NCI-H524 (cell line): Measurements from ENCODE around the gene IQCK.

ENCODE experiments used
- DNase-seq, 2 experiments: peaks; one replicate each; lab custom pipeline; 2025; lab: John Stamatoyannopoulos, UW

The IQCK gene

DNA sequence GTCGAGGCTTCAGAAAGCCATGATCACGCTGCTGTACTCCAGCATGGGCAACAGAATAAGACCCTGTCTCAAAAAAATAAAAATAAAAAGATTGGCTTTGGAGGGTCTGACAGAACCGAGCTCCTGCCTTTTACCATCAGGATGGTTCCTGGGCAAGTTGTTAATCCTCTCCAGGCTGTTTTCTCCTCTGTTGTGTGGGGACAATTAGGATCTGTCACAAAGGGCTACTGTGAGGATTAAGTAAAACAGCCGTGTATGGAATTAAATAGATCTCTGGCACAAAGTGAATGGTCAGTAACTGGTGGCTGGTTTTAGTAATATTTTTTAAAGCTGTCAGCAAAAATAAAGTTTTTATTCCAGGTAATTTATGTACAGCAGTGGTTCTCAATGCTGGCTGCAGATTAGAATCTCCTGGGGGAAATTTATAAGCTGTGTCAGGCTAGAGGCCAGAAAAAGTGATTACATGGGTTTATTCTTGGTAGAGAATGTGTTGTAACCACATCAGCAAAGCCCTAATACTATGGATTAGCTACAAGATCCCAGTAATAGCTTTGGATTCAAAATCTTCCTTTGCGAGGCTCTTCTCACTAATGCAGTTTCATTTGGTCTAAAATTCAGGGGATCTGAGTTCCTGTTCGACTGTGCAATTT, 119.4 kb downstream of the IQCK start:
- peak; percentile 29 to 67 for DNase-seq

- peak; percentile 3 to 18 for DNase-seq
These were observed 120.1 kb downstream of the IQCK start for GRCh38 chr16:19837984-19838707.

DNA sequence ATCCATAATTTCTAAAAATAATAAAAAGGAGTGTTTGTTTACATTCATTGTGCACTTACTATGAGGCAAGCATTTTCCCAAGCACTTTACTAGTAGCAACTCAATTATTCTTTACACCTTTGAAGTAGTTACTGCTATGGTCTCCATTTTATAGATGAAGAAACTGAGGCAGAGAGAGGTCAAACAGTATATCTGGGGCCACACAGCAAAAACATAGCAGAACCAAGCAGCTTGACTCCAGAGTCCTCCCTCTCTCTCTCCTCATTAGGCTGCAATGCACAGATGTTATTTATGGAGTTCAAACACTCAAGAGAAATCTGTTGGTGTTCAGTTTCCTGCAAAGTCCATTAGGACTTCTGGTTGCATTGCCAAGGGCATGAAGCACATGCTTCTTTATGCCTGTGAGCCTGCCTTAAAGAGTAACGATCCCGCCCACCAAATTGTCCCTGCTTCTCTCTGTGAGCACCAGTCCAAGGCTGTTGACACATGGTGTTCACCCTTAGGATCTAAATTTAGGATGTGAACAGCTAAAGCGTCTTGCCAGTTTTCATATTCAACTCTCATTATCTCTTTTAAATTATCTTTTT, 122.5 kb downstream of the IQCK start:
- peak; percentile 93 to 98 for DNase-seq

GRCh38 chr16:19841184-19841583, 123.1 kb downstream of the IQCK start:
- no peak for DNase-seq

DNA sequence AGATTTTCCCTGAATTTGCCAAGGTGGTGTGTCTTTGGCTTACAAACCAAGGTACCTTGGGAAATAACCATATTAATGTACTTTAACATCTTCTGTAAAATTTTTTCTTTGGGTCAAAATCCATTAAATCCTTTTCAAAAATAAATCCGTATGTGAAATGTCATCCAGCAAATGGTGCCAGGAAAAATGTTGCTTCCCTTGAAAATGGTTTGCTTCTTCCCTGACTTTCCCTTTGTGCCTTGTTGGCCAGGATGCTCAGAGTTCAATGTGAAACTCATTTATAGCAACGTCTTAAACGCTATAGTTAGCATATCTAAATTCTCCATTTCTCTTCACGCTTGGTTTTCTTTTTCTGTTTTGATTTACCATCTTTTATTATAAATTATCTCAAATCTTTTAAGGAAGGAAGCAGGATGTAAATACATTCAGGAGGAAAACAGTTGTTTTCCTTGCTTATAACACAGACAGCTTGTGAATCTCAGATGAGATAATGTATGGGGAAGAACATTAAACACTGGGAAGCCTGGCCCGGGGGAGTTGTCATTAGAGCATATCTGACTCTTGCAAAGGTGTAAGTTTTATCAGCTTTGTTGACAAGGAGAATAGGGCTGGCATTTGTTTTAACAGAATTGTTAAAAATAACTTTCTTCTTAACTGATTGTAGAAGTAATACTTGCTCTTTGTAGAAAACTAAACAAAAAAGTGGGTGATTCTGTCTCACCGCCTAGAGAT, 124.5 kb downstream of the IQCK start:
- no peak for DNase-seq

- no peak for DNase-seq
These were observed 125.3 kb downstream of the IQCK start for GRCh38 chr16:19843371-19843770.

DNA sequence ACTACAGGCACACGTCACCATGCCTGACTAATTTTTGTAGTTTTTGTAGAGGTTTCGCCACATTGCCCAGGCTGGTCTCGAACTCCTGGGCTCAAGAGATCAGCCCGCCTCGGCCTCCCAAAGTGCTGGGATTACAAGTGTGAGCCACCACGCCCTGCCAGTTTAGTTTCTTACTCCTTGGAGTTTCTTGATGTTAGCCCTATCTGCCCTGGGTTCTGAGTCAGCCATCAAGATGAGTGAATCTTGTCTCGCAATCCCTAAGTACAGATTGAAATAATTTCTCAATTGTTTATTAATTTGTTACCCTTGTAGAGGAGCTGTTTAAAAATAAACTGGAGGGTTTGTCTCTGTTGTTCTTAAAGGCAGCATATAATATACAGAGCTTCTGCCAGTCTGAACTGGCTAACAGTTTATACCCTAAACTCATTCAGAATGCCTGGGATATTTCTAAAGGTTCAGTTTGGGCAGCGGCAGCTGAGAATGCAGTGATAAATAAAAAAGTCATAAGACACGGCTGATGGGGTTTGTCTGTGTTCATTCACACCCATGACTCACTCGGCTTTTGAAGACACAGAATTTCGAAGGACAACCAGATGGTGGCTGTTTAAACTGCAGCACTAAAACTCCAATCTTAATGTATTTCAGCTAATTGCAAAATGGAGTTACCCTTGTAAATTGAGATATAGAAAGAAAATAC, 127.0 kb downstream of the IQCK start:
- DNase-seq = peak in 1 of 2 experiments; percentile 50

GRCh38 chr16:19846436-19846835, 128.4 kb downstream of the IQCK start:
- DNase-seq = no peak

DNA sequence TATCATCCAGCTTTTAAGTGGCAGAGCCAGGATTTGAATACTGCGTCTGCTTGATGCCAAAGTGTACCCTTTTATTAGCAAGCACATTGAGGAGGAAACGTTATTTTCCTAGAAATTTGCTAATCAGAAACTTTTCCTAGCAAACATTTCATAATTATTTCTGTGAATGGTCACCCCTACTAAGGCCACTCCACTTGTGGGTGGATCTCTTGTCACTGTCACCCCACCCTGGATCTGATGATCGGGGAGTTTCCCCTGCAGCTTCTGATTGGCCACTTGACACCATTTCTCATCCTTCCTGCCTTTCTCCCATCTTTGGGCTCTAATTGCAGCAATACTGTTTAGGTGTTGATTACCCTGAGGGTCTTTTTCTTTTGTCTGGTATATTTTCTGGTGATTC, 130.7 kb downstream of the IQCK start:
- no peak for DNase-seq

DNA sequence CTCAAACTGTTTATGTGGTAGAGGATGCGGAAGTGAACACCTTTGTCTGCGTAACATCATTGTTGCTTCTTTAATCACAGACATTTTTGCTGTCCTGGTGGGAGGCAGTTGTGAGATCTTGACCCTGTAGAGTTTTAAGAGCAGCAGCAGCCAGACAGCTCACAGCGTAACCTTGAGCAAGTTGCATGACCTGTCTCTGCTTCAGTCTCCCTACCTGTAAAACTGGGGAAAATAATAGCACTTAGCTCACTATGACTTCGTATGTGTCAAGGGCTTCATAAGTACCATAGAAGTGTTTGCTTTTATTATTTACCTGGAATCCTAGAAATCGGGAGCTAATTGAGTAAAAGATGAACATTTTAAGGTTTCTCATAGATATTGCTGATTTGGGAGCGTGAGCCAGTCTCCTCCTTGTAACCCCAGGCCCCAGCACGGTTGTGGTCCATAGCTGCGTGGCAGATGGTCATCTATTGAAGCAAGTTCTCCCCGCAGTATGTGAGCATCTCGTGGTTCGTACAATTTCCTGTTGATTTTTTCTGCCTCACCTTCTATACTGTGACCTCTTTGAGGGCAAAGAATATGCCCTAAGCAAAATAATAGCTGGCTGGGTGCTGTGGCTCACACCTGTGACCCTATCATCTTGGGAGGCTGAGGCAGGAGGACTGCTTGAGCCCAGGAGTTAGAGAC, 132.2 kb downstream of the IQCK start:
- DNase-seq = no peak

- DNase-seq = no peak
These were observed 133.4 kb downstream of the IQCK start for GRCh38 chr16:19851476-19851875.

DNA sequence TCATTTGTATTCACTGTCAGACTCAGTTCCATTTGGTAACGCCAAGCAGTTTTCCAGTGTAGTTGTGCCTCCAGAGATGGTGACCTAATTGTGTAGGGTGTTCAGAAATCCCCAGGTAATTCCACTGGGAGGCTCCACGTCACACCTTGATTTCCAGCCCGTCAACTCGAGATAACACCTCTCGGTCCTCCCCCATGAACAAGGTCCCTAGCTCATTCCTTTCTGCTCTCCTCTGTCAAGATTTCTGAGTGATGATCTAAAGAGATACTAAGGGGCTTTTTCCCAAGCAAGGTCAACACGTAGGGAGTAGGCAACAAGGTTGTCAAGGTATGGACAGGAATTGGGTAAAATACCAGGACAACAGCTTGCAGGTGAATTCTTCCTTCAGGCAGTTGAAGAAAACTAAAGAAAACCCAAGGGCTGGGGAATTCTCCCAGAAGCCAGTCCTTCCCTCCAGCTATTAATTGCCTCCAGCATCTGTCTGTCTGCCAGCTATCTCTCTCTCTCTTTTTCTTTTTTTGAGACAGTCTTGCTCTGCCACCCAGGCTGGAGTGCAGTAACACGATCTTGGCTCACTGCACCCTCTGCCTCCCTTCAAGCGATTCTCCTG, 135.2 kb downstream of the IQCK start:
- DNase-seq = no peak

DNA sequence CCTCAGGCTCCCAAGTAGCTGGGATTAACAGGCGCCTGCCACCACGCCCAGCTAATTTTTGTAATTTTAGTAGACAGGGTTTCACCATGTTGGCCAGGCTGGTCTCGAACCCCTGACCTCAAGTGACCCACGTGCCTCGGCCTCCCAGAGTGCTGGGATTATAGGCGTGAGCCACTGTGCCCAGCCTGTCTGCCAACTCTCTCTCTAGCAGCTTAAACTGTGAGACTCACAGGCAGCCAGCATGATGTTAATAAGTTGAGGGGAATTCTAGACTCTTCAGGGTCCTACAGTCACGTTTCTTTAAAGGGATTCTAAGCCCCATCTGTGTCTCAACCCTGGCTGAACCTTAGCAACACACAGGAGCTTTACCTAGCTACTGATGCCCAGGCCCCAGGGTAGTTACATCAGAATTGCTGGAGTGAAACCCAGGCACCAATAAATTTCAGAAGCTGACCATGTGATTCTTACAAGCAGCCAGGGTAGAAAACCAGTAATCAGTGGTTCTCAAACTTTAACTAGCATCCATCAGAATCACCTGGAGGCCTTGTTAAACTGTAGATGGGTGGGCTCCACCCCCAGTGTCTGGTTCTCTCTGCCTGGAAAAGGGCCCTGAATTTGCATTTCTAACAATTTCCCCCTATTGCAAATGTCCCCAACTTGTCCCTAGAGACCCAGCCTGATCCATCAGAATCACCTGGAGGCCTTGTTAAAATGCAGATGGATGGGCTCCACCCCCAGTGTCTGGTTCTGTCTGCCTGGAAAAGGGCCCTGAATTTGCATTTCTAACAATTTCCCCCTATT, 135.9 kb downstream of the IQCK start:
- peak; percentile 18 to 76 for DNase-seq

- no peak for DNase-seq
These were observed 136.4 kb downstream of the IQCK start for GRCh38 chr16:19854543-19854876.

DNA sequence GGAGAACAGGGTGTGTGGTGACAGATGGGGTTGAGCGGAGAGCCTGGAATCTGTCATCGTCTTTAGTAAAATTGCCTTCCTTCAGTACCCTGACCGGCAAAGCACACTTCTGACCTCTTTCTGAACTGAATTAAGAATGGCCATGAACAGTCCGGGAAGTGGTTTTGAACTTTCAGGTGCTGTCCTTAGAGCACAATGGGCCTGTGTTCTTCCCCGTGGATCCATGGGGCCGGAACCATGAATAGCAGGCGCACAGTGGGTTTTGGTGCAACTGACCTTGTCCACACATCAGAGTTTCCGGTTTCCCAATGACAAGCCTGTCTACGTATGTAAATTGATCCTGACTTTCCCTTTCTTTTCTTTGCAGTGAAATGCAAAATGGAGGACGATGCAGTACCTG, 138.0 kb downstream of the IQCK start:
- DNase-seq = no peak

DNA sequence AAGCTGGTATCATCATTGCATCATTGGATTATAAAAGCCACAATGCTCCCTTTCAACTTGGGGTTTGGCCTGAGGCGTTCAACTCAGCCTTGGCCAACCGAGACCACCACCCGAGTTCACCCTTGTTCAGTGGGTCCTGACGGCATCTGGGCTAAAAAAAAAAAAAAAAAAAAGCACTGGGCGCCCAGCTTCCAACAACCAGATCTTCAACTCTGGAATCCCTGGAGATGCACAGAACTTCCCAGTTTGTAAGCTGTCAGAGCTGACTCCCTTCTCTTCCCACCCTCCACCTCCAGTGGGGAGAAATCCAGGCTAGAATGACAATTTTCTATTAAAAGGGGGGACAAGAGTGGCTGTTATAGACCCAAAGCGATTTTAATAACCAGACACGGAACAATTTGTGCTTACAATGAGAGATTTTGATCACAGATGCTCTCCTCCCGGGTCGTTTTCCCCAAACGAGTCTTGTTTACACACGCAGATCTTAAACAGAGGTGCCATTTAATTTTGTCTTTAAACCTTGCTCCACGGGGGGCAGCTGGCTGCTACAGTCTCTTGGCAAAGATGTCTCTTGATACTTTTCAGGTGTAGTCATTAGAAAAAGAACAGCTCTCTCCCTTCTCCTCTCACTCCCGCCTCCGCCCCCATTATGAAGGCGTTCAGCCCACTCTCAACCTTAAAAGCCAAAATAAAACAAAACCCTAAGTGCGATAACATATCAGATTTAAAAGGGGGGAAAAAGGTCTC, 139.7 kb downstream of the IQCK start:
- DNase-seq = no peak

GRCh38 chr16:19858340-19859018, 140.4 kb downstream of the IQCK start:
- DNase-seq = no peak

GRCh38 chr16:19859166-19859565, 141.1 kb downstream of the IQCK start:
- no peak for DNase-seq

DNA sequence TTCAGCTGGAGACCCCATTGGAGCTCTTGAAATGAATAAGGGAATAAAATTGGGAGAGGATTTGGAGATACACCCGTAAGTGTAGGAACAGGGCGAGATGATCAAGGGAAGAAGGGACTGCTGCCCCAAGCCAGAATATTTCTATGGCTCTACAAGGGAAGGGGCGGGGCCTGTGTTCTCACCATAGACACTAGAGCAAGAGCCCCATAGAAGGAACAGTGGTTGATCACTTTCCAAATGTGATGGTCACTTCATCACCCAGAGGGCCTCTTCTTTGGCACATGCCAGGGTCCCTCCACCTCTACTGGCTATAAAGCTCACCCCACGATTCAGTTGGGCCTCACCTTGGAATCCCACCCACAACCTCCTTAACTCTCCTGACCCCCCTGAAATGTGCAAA, 141.5 kb downstream of the IQCK start:
- no peak for DNase-seq
